HG03060 (cell line): Measurements from ENCODE around the gene HMX2.
"Not testable (repeated sequence)": the region's sequence is repeated elsewhere in the genome, so short reads cannot be mapped to it uniquely, and the experiment has no call there.

Experiments used
- ATAC-seq: cut with Tn5 transposase; IDR thresholded peaks from one replicate; pipeline ENCODE4 v1.9.1; 2021; ENCODE audit warnings: low read depth, moderate number of reproducible peaks; ENCODE audit not compliant: unreplicated experiment

Gene HMX2

GRCh38 chr10:123150271-123150985 lies 2.5 kb downstream of the HMX2 start:
- ATAC-seq: no peak

DNA sequence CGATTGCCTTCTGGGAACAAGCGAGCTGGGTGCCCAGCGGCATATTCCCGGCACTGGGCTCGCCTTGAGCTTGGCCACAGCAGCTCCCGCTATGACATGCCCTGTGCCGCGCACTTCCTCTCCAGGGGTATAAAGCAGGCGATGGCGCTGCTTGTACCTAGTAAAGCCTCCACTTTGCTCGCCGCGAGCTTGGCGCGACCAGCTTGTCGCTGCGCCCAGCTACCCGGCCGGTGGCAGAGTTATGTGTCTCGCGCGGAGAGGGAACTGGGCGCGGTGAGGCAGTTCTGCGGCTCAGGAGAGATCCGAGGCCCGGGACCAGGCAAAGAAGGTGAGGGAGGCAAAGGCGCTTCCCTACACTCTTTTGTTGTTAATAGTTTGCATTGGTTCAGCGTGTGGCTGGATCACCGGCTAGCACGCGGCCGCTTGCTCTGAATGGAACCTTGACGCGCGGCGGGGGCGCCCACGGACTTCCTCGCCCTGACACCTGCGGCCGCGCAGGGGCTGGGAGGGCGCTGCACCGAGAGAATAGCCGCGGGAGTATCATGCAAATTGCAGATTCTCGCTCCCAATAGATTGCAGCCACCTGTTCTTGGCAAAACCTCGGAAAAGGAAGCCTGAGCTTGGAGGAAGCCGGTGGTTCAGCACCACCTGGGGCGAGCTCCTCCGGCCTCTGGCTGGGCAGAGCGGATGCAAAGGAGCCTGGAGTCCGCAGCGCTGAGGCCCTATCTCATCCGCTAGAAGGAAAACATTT lies 3.2 kb downstream of the HMX2 start:
- no peak for ATAC-seq

DNA sequence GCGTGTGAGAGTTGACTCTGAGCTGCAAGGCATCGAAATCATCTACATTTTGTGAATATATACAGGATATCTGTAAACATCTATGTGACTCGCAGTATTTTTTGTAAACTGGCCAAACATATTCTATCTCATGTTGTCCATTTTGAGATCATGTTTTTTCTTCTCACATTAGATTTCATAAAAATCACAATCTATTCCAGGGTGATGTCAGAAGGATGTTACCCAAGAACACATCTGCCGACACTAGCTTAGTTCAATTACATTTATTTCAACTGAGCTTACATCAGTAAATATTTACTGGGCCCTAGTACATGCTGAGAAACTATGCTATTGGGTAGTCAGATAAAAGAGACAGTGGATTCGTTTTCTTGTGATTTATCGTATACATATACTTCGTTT lies 3.8 kb downstream of the HMX2 start:
- no peak for ATAC-seq

- no peak for ATAC-seq
Observed at GRCh38 chr10:123153486-123154091, 5.7 kb downstream of the HMX2 start.

DNA sequence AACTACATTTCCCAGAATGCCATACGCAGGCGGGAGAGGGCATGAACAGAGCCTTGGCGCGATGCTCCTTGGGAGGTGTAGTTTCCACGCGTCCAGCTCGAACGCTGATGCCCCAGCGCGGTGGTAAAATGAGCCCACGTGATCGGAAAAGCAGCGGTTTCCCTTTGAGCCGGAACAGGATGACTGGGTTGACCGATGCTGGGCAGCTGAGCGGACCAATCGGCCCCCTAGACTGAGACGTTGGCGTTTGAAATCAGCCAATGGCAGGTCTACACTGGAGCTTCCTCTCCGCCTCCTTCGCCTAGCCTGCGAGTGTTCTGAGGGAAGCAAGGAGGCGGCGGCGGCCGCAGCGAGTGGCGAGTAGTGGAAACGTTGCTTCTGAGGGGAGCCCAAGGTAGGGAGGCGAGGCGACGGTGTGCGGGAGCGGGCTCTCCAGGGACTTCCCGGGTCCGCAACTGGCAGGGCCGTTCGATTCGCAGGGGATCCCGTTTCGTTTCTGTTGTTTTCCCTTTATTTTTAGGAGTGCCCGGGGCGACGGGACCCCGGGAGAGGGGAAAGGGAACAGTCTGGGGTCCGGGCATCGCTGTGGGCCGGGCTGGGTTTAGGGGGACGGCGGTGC lies 6.3 kb downstream of the HMX2 start, which contains the start of gene BUB3:
TSS of gene BUB3 (plus strand) at position 311 of the 619 bp plus-strand sequence. CDS start 516 bp downstream, outside the sequence.
- peak; percentile 91 for ATAC-seq

DNA sequence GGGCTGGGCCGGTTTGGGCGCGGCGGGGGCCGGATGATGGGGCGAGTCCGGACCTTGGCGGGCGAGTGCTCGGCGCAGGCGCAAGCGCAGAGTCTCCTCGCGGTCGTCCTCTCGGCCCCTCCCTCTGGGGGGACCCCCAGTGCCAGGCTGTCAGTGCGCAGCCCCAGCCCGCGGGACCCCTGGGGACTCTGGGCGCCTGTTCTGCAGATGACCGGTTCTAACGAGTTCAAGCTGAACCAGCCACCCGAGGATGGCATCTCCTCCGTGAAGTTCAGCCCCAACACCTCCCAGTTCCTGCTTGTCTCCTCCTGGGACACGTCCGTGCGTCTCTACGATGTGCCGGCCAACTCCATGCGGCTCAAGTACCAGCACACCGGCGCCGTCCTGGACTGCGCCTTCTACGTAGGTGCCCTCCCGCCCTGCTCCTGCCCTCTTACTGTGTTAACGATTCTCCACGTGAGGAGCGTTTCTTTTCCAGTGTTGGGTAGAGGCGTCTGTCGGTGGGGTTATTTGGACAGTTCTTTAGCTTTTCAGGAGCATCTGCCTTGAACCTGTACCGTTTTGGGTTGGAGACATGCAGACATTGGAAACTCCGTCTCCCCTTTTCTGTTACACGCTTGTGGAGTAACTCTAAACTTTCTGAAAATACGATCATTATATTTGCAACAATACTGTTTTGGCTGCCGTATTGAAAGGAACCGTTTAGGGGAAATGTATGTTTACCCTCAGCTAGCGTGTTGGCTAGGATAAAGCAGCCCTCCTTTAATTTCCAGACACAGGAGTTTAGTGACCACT lies 7.0 kb downstream of the HMX2 start:
- no peak for ATAC-seq

GRCh38 chr10:123156078-123156477 lies 8.1 kb downstream of the HMX2 start:
- ATAC-seq: no peak

- no peak for ATAC-seq
Observed at GRCh38 chr10:123157210-123157609, 9.3 kb downstream of the HMX2 start.

GRCh38 chr10:123158682-123159081 lies 10.7 kb downstream of the HMX2 start:
- ATAC-seq: no peak

GRCh38 chr10:123160311-123160980 lies 12.5 kb downstream of the HMX2 start:
- no peak for ATAC-seq

GRCh38 chr10:123164319-123164718 lies 16.4 kb downstream of the HMX2 start:
- no peak for ATAC-seq

- no peak for ATAC-seq
Observed at GRCh38 chr10:123165445-123166072, 17.6 kb downstream of the HMX2 start.

DNA sequence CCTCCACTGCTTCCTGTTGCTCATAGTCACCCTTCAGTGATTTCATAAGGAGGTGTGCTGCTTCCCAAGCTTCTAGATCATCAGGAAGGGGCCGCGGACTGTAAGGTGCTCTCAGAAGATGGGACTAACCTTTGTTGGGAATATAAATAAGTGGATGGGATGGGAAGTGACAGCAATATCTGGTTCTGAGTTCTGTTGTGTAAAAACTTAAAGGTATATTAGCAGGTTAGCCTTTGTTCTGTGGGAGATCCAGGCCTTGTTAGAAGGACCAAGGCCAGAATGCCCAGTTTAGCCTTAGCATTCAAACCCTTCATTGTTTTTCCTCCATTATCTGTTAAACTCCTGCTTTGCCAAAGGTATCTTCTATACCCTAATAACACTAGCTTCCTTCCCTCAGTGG lies 18.7 kb downstream of the HMX2 start:
- no peak for ATAC-seq

DNA sequence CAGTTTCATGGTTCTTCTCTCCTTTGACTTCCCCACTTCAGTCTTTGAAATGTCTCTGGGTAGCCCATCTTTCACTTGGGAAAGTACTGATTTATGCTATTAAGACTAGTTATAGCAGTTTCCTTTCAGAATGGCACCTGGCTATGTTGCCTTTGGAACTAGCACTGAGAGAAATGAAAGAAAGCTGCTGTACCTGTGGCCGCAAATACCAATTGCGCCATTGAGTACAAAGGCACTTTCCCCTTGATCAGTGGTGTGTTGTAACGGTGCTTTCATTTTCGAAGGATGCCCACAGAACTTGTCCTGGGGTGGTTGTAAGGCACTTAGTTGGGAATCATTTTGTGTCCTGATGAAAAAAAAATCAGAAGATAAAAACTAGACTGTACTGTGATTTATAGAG lies 23.0 kb downstream of the HMX2 start:
- ATAC-seq: no peak

- not testable (repeated sequence) for ATAC-seq
Observed at GRCh38 chr10:123171616-123172015, 23.7 kb downstream of the HMX2 start.

GRCh38 chr10:123175389-123176387 lies 27.8 kb downstream of the HMX2 start:
- ATAC-seq: no peak

GRCh38 chr10:123178390-123178789 lies 30.5 kb downstream of the HMX2 start:
- not testable (repeated sequence) for ATAC-seq
